ENCODE data around the gene KRT25.
"Not testable (repeated sequence)": the region's sequence is repeated elsewhere in the genome, so short reads cannot be mapped to it uniquely, and the experiment has no call there.

The KRT25 gene

DNA sequence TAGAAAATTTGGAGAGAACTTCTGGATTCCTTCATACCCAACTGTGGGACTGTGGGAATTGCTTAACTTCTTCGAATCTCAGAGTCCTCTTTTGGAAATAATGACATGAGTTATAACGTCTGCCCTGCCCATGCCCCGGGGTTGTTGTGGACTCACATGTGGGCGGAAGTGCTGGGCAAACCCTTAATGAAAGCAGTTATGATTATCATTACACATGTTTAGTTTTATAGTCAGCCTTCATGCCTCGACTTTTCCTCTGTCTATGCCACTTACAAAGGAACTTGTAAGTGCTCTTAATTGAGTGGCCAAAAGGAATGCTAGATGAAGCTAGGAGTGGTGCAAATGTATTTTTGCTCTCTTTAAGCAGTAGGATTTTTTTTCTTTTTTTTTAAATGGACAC lies 23.3 kb upstream of the KRT25 start:
- Mint-ChIP-seq H3K4me3 (no peak overlapping the region), H3K27me3 (peaks cover 18% of the 10 kb centered on the region), H3K27ac (no peak overlapping the region), H3K4me1 (no peaks in the 10 kb centered on the region), H3K36me3 (no peaks in the 10 kb centered on the region), H3K9me3 (no peaks in the 10 kb centered on the region)
- DNase-seq (ENCODE audit: low spot score in 2 of 2) (no peak), ATAC-seq (ENCODE audit: low read depth) (no peak)

GRCh38 chr17:40777971-40778370 lies 22.8 kb upstream of the KRT25 start:
- no peak overlapping the region for H3K27ac Mint-ChIP-seq

GRCh38 chr17:40777459-40777858 lies 22.3 kb upstream of the KRT25 start:
- no peak for ATAC-seq (ENCODE audit: low read depth)
- H3K4me3 Mint-ChIP-seq = no peak overlapping the region
- no peaks in the 10 kb centered on the region for H3K4me1 Mint-ChIP-seq
- no peak for DNase-seq (ENCODE audit: low spot score in 2 of 2)
- H3K9me3 Mint-ChIP-seq = no peaks in the 10 kb centered on the region
- H3K27me3 Mint-ChIP-seq = peaks cover 14% of the 10 kb centered on the region
- no peak overlapping the region for H3K27ac Mint-ChIP-seq
- H3K36me3 Mint-ChIP-seq = no peaks in the 10 kb centered on the region

More at GRCh38 chr17:40777971-40778370, 22.8 kb upstream of the KRT25 start:
- Mint-ChIP-seq H3K9me3 (no peaks in the 10 kb centered on the region), H3K36me3 (no peaks in the 10 kb centered on the region), H3K4me1 (no peaks in the 10 kb centered on the region), H3K27me3 (peaks cover 14% of the 10 kb centered on the region), H3K4me3 (no peak overlapping the region)
- DNase-seq (ENCODE audit: low spot score in 2 of 2) (no peak), ATAC-seq (ENCODE audit: low read depth) (no peak)

- DNase-seq (ENCODE audit: low spot score in 2 of 2) (no peak), ATAC-seq (ENCODE audit: low read depth) (no peak)
- Mint-ChIP-seq H3K4me1 (no peaks in the 10 kb centered on the region), H3K27me3 (peaks cover 19% of the 10 kb centered on the region), H3K36me3 (no peaks in the 10 kb centered on the region), H3K27ac (no peak overlapping the region), H3K4me3 (no peak overlapping the region), H3K9me3 (no peaks in the 10 kb centered on the region)
Measured at GRCh38 chr17:40775945-40776344, 20.8 kb upstream of the KRT25 start.

DNA sequence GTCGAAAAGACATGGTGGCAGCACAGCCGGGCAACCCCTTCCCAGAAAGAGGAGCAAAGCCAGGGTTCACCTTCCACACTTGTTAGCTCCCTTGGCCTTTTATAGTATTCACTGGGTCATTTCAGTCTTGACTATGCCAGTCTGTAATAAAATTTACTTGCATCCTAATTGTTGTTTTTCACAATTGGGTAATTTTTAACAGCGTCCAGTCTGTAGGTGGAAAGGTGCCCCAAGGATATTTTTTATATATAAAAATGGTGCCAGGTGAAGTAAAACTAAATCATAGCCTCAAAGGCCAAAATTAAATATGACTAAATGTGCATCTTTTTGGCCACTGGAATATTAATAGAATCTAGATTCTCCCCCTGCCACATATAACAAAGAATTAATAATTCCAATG lies 17.0 kb upstream of the KRT25 start, which contains the start of gene KRT26:
Gene KRT26, minus strand, starts transcription at position 101 of the 400 bp plus-strand sequence. Its CDS starts 88 bp downstream, at position 13.
- no peaks in the 10 kb centered on the region for H3K4me1 Mint-ChIP-seq
- no peak for ATAC-seq (ENCODE audit: low read depth)
- H3K27ac Mint-ChIP-seq = no peak within 1 kb of the TSS
- H3K27me3 Mint-ChIP-seq = peaks cover 21% of the 10 kb centered on the region
- H3K4me3 Mint-ChIP-seq = no peak within 1 kb of the TSS
- no peak for DNase-seq (ENCODE audit: low spot score in 2 of 2)
- no peaks in the 10 kb centered on the region for H3K9me3 Mint-ChIP-seq
- no peaks in the 10 kb centered on the region for H3K36me3 Mint-ChIP-seq

GRCh38 chr17:40765657-40766056 lies 10.5 kb upstream of the KRT25 start:
- H3K27me3 Mint-ChIP-seq = peaks cover 14% of the 10 kb centered on the region
- DNase-seq (ENCODE audit: low spot score in 2 of 2) = no peak
- no peaks in the 10 kb centered on the region for H3K4me1 Mint-ChIP-seq
- no peak overlapping the region for H3K27ac Mint-ChIP-seq
- H3K36me3 Mint-ChIP-seq = no peaks in the 10 kb centered on the region
- H3K4me3 Mint-ChIP-seq = no peak overlapping the region
- no peak for ATAC-seq (ENCODE audit: low read depth)
- H3K9me3 Mint-ChIP-seq = peaks cover 11% of the 10 kb centered on the region

DNA sequence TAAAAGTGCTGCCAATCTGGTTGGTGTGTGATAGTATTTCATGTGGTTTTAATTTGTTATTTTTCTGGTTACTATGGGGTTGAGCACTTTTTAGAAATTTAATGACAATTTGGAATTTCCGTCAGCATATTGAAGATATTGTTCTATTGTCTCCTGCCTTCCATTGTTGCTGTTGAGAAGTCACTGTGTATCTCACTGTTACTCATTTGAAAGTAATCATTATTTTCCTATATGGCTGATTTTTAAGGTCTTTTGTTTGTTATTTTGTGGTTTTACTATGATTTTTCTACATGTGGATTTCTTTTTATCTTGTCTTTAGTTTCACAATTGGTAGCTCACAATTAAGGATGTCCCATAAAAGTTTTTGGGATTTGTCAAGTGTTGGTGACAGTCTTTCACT lies 8.6 kb upstream of the KRT25 start:
- ATAC-seq (ENCODE audit: low read depth) (no peak), DNase-seq (ENCODE audit: low spot score in 2 of 2) (no peak)
- no peak overlapping the region for H3K27ac Mint-ChIP-seq
- H3K27me3 Mint-ChIP-seq = peaks cover 16% of the 10 kb centered on the region
- peaks cover 5% of the 10 kb centered on the region for H3K36me3 Mint-ChIP-seq
- H3K9me3 Mint-ChIP-seq = peaks cover 20% of the 10 kb centered on the region
- H3K4me1 Mint-ChIP-seq = no peaks in the 10 kb centered on the region
- no peak overlapping the region for H3K4me3 Mint-ChIP-seq

- Mint-ChIP-seq H3K4me3 (no peak overlapping the region), H3K27ac (no peak overlapping the region), H3K4me1 (no peaks in the 10 kb centered on the region), H3K9me3 (peaks cover 33% of the 10 kb centered on the region), H3K27me3 (peaks cover 19% of the 10 kb centered on the region), H3K36me3 (peaks cover 10% of the 10 kb centered on the region)
- DNase-seq (ENCODE audit: low spot score in 2 of 2) (no peak), ATAC-seq (ENCODE audit: low read depth) (no peak)
Measured at GRCh38 chr17:40760105-40761016, 5.2 kb upstream of the KRT25 start.

DNA sequence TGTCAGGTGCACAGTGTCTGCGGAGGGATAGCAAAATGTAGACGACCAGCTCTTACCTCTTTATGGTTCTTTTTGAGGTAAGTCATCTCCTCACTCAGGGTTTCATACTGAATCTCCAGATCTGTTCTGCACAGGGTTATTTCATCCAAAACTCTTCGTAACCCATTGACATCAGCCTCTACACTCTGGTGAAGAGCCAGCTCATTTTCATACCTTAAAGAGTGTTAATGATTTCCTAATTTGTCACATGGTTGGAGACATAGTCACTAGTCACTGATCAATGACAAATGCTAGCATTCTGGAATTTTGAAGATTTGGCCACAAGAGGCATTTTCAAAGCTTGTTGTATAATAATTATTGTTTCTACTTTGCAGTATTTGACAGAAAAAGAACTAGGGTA lies 1.3 kb downstream of the KRT25 start:
- H3K4me1 Mint-ChIP-seq = no peaks in the 10 kb centered on the region
- H3K4me3 Mint-ChIP-seq = no peak overlapping the region
- H3K36me3 Mint-ChIP-seq = peaks cover 5% of the 10 kb centered on the region
- DNase-seq (ENCODE audit: low spot score in 2 of 2) (no peak), ATAC-seq (ENCODE audit: low read depth) (no peak)
- peaks cover 11% of the 10 kb centered on the region for H3K27me3 Mint-ChIP-seq
- peaks cover 12% of the 10 kb centered on the region for H3K9me3 Mint-ChIP-seq
- no peak overlapping the region for H3K27ac Mint-ChIP-seq

- no peaks in the 10 kb centered on the region for H3K36me3 Mint-ChIP-seq
- H3K9me3 Mint-ChIP-seq = no peaks in the 10 kb centered on the region
- no peak for DNase-seq (ENCODE audit: low spot score in 2 of 2)
- H3K27ac Mint-ChIP-seq = no peak overlapping the region
- H3K4me3 Mint-ChIP-seq = no peak overlapping the region
- H3K4me1 Mint-ChIP-seq = no peaks in the 10 kb centered on the region
- H3K27me3 Mint-ChIP-seq = peaks cover 19% of the 10 kb centered on the region
- no peak for ATAC-seq (ENCODE audit: low read depth)
Measured at GRCh38 chr17:40751065-40751464, 4.1 kb downstream of the KRT25 start.

DNA sequence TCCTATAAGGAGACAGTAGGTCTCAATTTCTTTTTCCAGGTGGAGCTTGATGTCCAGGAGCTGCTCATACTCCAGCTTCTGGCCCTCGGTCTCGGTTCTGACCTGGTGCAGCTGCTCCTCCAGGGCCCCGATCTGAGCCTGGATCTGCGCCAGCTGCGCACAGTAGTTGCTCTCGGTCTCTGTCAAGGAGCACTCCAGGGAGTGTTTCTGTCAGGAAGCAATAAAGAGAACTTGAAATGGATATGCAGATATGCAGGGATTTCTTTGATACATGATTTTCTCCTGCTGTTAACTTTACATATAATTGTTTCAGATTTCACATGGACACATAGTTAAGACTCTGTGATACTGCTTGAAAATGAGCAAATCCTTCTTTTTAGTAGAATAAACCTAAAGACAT lies 4.7 kb downstream of the KRT25 start:
- peaks cover 21% of the 10 kb centered on the region for H3K27me3 Mint-ChIP-seq
- no peaks in the 10 kb centered on the region for H3K4me1 Mint-ChIP-seq
- no peaks in the 10 kb centered on the region for H3K9me3 Mint-ChIP-seq
- no peak overlapping the region for H3K4me3 Mint-ChIP-seq
- ATAC-seq (ENCODE audit: low read depth) (no peak), DNase-seq (ENCODE audit: low spot score in 2 of 2) (no peak)
- H3K27ac Mint-ChIP-seq = no peak overlapping the region
- H3K36me3 Mint-ChIP-seq = no peaks in the 10 kb centered on the region

- H3K27ac Mint-ChIP-seq; H3K36me3 Mint-ChIP-seq; H3K4me1 Mint-ChIP-seq; H3K9me3 Mint-ChIP-seq; DNase-seq (ENCODE audit: low spot score in 2 of 2); H3K4me3 Mint-ChIP-seq; ATAC-seq (ENCODE audit: low read depth): not testable (repeated sequence)
- peaks cover 26% of the 10 kb centered on the region for H3K27me3 Mint-ChIP-seq
Measured at GRCh38 chr17:40748666-40749065, 6.5 kb downstream of the KRT25 start.

DNA sequence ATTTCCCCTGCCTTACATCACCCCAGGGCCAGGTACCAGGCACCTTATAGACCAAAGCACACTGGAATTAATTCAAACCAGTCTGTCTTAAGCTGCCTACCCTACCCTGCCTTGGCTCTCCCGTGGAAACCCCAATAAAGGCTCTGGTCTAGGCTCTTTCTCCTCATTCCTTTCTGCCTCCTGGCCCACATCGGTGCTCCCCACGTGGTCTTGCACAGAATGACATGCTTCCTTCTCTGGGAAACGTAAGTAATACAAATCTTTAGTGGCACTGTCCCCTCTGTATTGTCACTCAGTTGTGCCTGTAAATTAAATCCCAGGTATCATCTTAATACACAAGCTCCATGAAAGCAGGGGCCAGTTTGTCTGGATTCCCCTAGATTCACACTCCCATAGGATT lies 16.6 kb downstream of the KRT25 start:
- H3K4me1 Mint-ChIP-seq = no peaks in the 10 kb centered on the region
- ATAC-seq (ENCODE audit: low read depth) (no peak), DNase-seq (ENCODE audit: low spot score in 2 of 2) (no peak)
- no peak overlapping the region for H3K27ac Mint-ChIP-seq
- peaks cover 4% of the 10 kb centered on the region for H3K9me3 Mint-ChIP-seq
- H3K4me3 Mint-ChIP-seq = no peak overlapping the region
- peaks cover 2% of the 10 kb centered on the region for H3K36me3 Mint-ChIP-seq
- peaks cover 10% of the 10 kb centered on the region for H3K27me3 Mint-ChIP-seq

DNA sequence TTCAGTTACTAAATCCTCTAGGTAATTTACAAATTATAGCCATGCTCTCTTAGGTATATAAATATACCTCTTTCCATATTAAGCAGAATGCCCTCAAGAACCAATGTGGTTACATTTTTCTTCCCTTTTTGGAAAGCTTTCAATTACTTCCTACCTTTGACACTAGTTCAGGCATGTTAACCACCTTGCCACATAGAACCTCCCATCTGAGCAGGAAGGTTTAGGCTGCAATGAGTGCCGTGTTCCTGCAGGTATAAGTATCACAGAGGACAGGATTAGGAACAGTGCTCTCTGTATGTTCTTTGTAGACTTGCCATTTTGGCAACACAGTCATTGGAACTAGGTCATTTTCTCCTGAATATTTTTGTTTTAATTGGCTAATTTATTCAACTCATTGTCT lies 20.1 kb downstream of the KRT25 start:
- DNase-seq (ENCODE audit: low spot score in 2 of 2) (no peak), ATAC-seq (ENCODE audit: low read depth) (no peak)
- no peaks in the 10 kb centered on the region for H3K9me3 Mint-ChIP-seq
- H3K4me3 Mint-ChIP-seq = no peak overlapping the region
- H3K4me1 Mint-ChIP-seq = peaks cover 3% of the 10 kb centered on the region
- no peaks in the 10 kb centered on the region for H3K36me3 Mint-ChIP-seq
- H3K27me3 Mint-ChIP-seq = peaks cover 5% of the 10 kb centered on the region
- H3K27ac Mint-ChIP-seq = no peak overlapping the region

- Mint-ChIP-seq H3K27me3 (peaks cover 5% of the 10 kb centered on the region), H3K9me3 (no peaks in the 10 kb centered on the region), H3K27ac (no peak overlapping the region), H3K4me1 (peaks cover 3% of the 10 kb centered on the region), H3K4me3 (no peak overlapping the region), H3K36me3 (no peaks in the 10 kb centered on the region)
- no peak for ATAC-seq (ENCODE audit: low read depth)
- DNase-seq (ENCODE audit: low spot score in 2 of 2) = no peak
Measured at GRCh38 chr17:40734018-40734417, 21.1 kb downstream of the KRT25 start.
